ENCODE measurements around the gene PRSS3.
A peak's percentile ranks its signal among the peaks of the same experiment; 100 is the strongest.
"Not testable (repeated sequence)": the region's sequence is repeated elsewhere in the genome, so short reads cannot be mapped to it uniquely, and the experiment has no call there.

PRSS3 gene

GRCh38 chr9:33786681-33787080 lies 8.7 kb upstream of the PRSS3 start:
- no peak for DNase-seq (ENCODE audit: low read depth)

- no peak for DNase-seq (ENCODE audit: low read depth)
Observed at GRCh38 chr9:33787839-33788238, 7.5 kb upstream of the PRSS3 start.

- not testable (repeated sequence) for DNase-seq (ENCODE audit: low read depth)
Observed at GRCh38 chr9:33789429-33789828, 5.9 kb upstream of the PRSS3 start.

DNA sequence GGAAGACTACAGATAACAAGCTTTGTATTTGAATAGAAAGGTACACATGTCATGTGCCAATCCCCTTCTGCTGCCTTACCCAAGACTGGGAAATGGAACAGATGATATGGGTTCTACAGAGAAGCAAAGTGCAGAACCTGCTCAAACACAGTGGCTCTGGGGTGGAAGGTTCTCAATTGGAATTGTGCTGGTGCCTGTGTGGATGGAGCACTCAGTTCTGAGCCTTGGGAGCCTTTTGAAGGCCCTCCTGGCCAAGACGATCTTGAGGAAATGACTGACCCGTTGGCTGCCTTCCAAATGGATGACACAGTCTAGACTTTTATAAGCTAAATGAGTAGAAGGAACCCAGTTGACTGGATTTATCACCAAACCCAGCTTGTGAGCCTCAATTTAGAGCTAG lies 4.2 kb upstream of the PRSS3 start:
- peak; percentile 92 for DNase-seq (ENCODE audit: low read depth)

DNA sequence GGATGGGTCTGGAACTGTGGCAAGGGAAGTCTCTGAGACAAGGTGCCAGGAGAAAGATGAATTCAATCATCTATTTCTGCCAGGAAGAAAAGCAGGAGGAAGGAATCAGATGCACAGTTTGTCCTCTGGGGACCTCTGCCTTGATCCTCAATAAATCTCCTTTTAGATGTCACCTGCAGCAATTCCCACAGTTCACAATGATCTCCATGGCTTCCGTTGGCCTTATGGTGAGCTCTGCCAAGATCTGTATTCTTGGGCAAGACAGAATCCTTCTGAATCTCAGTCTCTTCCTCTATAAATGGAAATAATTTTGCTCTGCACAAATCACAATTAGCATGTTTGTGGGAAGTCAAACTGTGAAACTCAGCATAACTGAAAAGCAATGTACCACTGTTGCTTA lies 1.9 kb upstream of the PRSS3 start:
- DNase-seq (ENCODE audit: low read depth), result not testable (repeated sequence)

DNA sequence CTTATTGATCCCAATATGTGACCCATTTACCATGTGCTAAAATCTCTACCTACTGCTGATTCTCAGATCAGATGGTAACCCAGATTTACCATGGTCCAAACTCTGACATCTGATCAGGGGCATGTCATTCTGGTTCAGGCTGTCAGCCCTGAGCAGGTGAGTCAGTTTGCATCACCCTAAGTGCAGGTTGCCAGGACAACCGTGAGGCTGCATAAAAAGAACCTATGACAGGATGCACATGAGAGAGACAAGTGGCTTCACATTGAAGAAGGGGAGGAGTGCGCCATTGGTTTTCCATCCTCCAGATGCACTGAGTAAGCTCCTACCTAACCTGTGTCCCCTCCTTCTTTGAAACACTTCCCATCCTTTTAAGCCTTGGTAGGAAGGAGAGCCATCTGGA lies 801 bp upstream of the PRSS3 start:
- no peak for DNase-seq (ENCODE audit: low read depth)

DNA sequence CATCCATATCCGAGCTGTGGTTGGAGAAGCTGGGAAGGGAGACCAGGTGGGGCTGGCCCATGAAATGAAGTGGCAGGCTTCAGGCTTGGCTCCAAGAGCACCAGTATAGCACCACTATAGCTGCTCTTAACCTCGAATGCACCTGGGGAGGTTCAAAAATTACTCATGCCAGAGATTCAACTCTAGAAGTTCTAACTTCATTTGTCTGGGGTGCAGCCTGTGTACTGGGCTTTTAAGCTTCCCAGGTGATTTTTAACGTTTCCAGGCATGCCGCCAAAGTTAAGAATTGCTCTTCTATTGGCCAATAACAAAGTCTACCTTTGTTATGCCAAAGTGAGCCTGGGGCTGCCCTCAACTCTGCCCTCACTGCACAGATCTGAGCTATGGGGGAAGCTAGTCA lies 458 bp downstream of the PRSS3 start:
- no peak for DNase-seq (ENCODE audit: low read depth)

GRCh38 chr9:33796679-33797078 lies 1.3 kb downstream of the PRSS3 start:
- DNase-seq (ENCODE audit: low read depth), result not testable (repeated sequence)

DNA sequence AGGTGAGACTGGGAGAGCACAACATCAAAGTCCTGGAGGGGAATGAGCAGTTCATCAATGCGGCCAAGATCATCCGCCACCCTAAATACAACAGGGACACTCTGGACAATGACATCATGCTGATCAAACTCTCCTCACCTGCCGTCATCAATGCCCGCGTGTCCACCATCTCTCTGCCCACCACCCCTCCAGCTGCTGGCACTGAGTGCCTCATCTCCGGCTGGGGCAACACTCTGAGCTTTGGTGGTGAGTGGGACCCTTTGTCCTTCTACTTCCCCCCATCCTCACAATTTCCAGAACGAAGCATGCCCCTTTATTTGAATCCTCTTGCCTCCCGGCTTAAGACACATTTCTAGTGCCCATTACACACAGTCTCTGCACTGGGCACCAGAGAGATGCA lies 2.5 kb downstream of the PRSS3 start:
- DNase-seq (ENCODE audit: low read depth), result no peak

DNA sequence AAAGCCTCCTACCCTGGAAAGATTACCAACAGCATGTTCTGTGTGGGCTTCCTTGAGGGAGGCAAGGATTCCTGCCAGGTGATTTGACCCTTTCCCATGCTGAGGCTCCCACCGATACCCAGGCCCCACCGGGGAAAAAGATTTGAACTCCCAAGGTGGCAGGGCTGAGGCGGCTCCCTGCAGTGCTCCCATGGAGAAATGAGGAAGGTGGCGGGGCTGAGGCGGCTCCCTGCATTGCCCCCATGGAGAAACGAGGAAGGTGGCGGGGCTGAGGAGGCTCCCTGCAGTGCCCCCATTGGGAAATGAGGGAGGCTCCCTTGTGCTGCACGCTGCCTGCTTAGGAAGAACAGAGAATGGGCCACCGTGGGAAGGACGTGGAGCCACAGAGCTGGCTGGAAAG lies 3.2 kb downstream of the PRSS3 start:
- no peak for DNase-seq (ENCODE audit: low read depth)

DNA sequence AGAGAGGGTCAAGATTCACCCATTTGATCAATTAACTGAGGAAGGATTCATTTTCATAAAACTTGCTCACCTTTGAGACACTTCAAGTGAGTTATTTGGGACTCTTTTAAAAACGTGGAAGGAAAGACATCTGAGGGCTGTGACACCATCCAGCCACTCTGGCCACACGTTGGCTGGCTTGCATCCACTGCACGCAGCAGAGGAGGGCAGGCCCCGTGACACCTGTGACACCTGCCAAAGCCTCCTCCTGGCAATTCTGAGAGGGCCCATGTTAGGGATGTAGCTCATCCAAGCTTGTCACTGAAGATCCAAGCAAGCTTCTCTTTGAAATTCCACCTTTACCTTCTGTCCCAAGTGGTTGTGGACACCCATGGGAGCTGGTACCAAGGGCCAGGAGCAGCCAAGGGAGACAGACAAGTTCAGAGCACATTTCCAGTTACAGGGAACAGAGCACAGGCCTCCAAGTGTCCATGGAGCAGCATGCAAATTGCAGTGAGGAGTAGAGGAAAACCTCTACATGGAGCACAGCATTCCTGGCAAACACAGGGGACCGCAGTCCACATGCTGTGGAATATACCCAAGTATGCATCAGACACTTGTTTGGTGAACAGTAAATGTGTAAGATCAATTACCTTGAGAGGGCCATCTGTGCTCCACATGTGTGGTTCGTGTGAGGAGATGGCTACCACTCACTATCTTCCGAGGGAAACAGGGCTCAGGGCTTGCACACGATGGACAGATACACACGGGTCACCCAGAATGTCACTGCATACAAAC lies 4.8 kb downstream of the PRSS3 start:
- no peak for DNase-seq (ENCODE audit: low read depth)

DNA sequence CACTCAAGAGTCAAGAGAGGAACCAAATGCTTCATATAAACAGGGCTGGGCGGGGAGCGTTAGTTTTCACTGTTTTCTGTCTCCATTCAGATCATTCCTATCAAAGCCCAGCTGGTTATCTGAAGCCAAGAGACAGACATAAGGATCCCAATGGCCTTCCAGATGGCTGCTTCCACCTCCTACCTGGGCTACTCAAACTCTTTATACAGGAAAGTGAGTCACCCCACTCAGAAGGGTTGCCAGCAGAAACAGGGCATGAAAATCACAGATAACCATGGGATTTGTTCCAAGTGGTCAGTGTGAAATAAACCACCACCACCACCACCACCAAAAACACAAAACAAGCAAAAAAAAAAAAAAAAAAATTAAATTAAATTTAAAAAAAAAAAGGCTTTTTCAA lies 5.5 kb downstream of the PRSS3 start:
- peak; percentile 26 for DNase-seq (ENCODE audit: low read depth)

- not testable (repeated sequence) for DNase-seq (ENCODE audit: low read depth)
Observed at GRCh38 chr9:33801943-33802500, 6.7 kb downstream of the PRSS3 start.

GRCh38 chr9:33804196-33804595 lies 8.8 kb downstream of the PRSS3 start:
- not testable (repeated sequence) for DNase-seq (ENCODE audit: low read depth)

- peak; percentile 30 for DNase-seq (ENCODE audit: low read depth)
Observed at GRCh38 chr9:33807156-33807555, 11.8 kb downstream of the PRSS3 start.

DNA sequence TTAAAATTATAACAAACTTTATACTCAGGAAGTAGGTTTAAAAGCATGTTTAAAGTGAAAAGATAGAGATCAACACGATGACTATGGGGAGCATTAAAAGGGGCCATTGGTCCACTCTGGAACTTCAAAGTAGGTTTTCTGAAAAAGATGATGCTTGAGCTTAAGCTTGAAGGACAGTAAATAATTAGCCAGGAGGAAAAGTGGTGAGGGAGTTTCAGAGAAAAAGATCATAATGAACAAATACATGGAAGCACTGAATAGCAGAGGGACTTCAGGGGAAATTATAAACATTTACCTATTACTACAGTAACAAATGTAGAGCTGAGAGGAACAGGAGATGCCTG lies 13.6 kb downstream of the PRSS3 start:
- DNase-seq (ENCODE audit: low read depth), result not testable (repeated sequence)

GRCh38 chr9:33809506-33809905 lies 14.1 kb downstream of the PRSS3 start:
- no peak for DNase-seq (ENCODE audit: low read depth)

- peak; percentile 96 for DNase-seq (ENCODE audit: low read depth)
Observed at GRCh38 chr9:33813712-33814641, 18.6 kb downstream of the PRSS3 start.

DNA sequence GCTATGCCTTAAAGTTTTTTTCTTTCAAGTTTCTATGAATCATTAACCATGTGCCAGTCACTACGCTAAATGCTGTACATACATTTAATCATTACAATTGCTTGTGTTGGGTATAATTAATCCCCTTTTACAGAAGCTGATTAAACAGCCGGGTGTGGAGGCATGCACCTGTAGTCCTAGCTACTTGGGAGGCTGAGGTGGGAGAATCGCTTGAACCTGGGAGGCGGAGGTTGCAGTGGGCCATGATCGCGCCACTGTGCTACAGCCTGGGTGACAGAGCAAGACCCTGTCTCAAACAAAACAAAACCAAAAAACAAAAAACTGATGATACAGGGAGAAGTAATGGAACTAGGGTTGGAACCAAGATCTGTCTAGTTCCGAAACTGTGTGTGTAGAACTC lies 20.4 kb downstream of the PRSS3 start:
- DNase-seq (ENCODE audit: low read depth), result peak; percentile 24

DNA sequence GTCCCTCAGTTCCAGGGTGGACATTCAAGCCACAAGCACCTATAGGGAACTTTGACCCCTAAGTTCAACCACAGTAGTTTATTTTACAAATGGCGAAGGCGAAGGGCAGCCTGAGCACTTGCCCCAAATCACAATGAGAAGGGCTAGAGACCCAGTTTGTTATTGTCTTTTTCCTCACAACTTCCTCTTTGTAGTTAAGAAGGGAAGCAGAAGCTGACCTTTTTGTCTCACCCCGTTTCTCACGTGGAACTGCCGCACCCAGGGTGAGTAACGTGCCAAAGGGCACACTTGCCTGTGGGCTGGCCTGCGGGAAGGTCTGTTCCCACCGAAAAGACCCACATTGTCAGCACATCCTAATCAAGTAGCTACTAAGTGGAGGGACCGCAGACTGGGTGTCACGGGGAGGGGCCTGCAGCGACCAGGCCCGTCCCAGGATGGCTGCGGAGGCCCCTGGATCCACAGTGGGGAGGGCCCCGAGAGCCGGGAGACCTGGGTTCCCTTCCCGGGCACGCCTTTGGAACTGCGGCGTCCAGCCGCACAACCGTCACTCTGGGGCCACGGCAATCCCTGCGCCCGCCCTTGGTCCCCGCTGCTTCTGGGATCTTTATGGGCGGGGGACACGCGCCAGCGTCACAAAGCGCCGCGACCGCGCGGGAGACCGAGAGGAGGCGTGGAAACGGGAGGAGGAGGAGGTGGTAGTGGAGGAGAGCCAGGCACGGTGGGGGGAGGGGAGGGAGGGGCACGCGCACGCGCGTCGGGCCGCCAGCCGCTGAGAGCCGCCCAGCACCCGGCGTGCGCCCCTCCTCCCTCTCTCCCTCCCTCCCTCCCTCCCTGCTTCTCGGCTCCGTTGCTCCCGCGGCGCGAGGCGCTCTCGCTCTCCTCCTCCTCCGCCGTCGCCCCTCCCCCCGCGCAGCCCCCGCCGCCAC lies 21.2 kb downstream of the PRSS3 start, which contains the start of gene UBE2R2:
TSS of gene UBE2R2 (plus strand) at position 834 of the 926 bp plus-strand sequence. CDS start 598 bp downstream, outside the sequence.
- DNase-seq (ENCODE audit: low read depth), result peak; percentile 92

DNA sequence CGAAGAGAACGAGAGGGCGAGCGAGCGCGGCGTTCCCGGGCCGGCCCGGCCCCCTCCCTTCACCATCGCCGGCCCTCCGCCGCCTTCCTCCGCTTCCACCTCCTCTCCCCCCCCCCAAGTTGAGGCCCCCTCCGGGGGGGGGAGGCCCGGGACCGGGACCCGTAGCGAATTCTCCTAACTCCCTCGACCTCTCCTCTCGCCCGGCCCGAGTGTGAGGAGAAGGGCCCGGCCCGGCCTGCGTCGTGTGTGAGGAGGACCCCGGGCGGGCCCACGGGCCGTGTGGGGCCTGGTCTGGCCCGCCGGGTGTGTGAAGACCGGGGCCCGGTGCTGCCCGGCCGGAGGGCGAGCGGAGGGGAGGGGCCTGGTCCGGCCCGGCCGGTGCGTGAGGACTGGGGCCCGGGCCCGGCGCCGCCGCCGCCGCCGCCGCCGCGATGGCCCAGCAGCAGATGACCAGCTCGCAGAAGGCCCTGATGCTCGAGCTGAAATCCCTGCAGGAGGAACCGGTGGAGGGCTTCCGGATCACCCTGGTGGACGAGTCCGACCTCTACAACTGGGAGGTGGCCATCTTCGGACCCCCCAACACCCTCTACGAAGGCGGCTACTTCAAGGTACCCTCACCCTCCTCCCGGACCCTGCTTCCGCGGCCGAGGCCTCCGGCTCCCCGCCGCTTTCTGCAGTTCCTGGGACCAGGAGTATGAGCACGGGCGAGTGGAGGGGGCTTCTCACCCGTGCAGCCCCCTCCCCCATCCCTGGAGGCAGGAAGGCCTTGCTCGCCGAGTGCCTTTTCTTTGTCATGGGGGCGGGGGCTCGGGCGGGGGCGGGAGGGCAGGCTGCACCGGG lies 22.2 kb downstream of the PRSS3 start:
- peak; percentile 89 for DNase-seq (ENCODE audit: low read depth)

All from ELR (cell line).